OCI-LY3 (cell line): Measurements from ENCODE around the gene P3H2.
A peak's percentile ranks its signal among the peaks of the same experiment; 100 is the strongest.

Experiments used
- H2AFZ ChIP-seq: fragments of 200-600, 300-600 bp; shearing (Covaris generic); 2 replicates; pipeline ENCODE4 v1.6.0; 2014; ENCODE audit warnings: antibody characterized with exemption, low read depth, low read length
- H3K27ac ChIP-seq: fragments of 200-600, 300-600 bp; sonication (generic); 2 replicates; pipeline ENCODE4 v1.5.1; 2014; ENCODE audit warnings: mild to moderate bottlenecking, low read length, moderate library complexity, mixed read lengths
- H3K27me3 ChIP-seq: fragments of 200-600, 300-600 bp; sonication (generic); 2 replicates; pipeline ENCODE4 v1.6.1; 2014; ENCODE audit warnings: low read depth, low read length, mixed read lengths
- H3K36me3 ChIP-seq: fragments of 200-600, 300-600 bp; sonication (generic); replicated peaks from 2 replicates; pipeline ENCODE3; 2014; ENCODE audit warnings: low read depth, low read length, mixed read lengths
- H3K4me1 ChIP-seq: fragments of 300-600, 200-600 bp; sonication (generic); 2 replicates; pipeline ENCODE4 v1.6.1; 2014; ENCODE audit warnings: low read length, mixed read lengths
- H3K4me2 ChIP-seq: fragments of 200-600, 300-600 bp; sonication (generic); 2 replicates; pipeline ENCODE4 v1.6.1; 2014; ENCODE audit warnings: low read length, mixed read lengths
- H3K4me3 ChIP-seq: fragments of 300-600, 200-600 bp; sonication (generic); 2 replicates; pipeline ENCODE4 v1.5.1; 2014; ENCODE audit warnings: antibody characterized with exemption, mild to moderate bottlenecking, low read length, moderate library complexity
- H3K79me2 ChIP-seq: fragments of 300-600, 200-600 bp; shearing (Covaris generic); 2 replicates; pipeline ENCODE4 v1.6.1; 2014; ENCODE audit warnings: mild to moderate bottlenecking, low read length, mixed read lengths
- H3K9ac ChIP-seq: fragments of 300-600, 200-600 bp; shearing (Covaris generic); 2 replicates; pipeline ENCODE4 v1.6.0; 2014; ENCODE audit warnings: mild to moderate bottlenecking, low read length, moderate library complexity
- H3K9me3 ChIP-seq: fragments of 200-600, 300-600 bp; shearing (Covaris generic); 2 replicates; pipeline ENCODE4 v1.6.1; 2014; ENCODE audit warnings: low read length, mixed read lengths; ENCODE audit not compliant: insufficient read depth
- H4K20me1 ChIP-seq: fragments of 200-600, 300-600 bp; sonication (generic); 2 replicates; pipeline ENCODE4 v1.6.1; 2016; ENCODE audit warnings: low read length, mixed read lengths; ENCODE audit not compliant: insufficient read depth
- EZH2phosphoT487 ChIP-seq: fragments of 200-600 bp; shearing (Covaris generic); IDR thresholded peaks from 2 replicates; pipeline ENCODE4 v1.6.1; 2018; ENCODE audit warnings: antibody characterized with exemption, mixed run types, low read depth
- TF ChIP-seq, protein P1 (sequence below): fragments of 200-600, 300-600 bp; sonication (generic); IDR thresholded peaks from 2 replicates; pipeline ENCODE4 v1.5.1; 2014; ENCODE audit warnings: antibody characterized with exemption, low read length, low read depth

Gene P3H2, protein sequence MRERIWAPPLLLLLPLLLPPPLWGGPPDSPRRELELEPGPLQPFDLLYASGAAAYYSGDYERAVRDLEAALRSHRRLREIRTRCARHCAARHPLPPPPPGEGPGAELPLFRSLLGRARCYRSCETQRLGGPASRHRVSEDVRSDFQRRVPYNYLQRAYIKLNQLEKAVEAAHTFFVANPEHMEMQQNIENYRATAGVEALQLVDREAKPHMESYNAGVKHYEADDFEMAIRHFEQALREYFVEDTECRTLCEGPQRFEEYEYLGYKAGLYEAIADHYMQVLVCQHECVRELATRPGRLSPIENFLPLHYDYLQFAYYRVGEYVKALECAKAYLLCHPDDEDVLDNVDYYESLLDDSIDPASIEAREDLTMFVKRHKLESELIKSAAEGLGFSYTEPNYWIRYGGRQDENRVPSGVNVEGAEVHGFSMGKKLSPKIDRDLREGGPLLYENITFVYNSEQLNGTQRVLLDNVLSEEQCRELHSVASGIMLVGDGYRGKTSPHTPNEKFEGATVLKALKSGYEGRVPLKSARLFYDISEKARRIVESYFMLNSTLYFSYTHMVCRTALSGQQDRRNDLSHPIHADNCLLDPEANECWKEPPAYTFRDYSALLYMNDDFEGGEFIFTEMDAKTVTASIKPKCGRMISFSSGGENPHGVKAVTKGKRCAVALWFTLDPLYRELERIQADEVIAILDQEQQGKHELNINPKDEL

DNA sequence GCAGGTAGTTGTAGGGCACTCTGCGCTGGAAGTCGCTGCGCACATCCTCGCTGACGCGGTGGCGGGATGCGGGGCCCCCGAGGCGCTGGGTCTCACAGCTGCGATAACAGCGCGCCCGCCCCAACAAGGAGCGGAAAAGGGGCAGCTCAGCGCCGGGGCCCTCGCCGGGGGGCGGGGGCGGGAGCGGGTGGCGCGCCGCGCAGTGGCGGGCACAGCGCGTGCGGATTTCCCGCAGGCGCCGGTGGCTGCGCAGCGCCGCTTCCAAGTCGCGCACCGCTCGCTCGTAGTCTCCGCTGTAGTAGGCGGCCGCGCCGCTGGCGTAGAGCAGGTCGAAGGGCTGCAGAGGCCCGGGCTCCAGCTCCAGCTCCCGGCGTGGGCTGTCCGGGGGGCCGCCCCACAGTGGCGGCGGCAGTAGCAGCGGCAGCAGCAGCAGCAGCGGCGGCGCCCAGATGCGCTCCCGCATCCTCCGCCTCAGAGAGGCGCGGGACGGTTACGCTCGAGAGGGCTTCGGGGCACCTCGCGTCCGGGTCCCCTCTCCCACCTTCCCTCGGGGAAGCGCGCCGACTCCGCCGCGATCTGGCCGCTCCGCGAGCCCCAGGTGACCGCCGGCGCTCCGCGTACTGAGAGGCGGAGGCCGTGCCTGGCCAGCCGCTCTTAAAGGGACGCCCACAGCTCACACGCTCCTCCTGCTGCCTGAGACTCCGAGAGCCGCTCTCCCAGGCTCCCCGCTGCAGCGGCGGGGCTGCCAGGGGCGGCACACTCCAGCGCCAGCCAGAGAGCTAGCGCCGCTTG, at the start of gene P3H2:
Gene P3H2 (minus strand): TSS at position 629 of the 792 bp plus-strand sequence. CDS start 166 bp downstream, at position 463.
- Histone ChIP-seq H3K4me3 (peak within 1 kb of the TSS; percentile 87), H3K27ac (peak within 1 kb of the TSS; percentile 95), H4K20me1 (no peaks in the 10 kb centered on the region), H3K36me3 (peaks cover 14% of the 10 kb centered on the region), H3K4me1 (peaks cover 41% of the 10 kb centered on the region), H3K27me3 (no peaks in the 10 kb centered on the region), H3K9me3 (no peaks in the 10 kb centered on the region), H3K9ac (peak within 1 kb of the TSS; percentile 77), H3K79me2 (peaks cover 20% of the 10 kb centered on the region), H2AFZ (peak within 1 kb of the TSS; percentile 92), H3K4me2 (peak within 1 kb of the TSS; percentile 82)
- no peak for TF ChIP-seq EZH2phosphoT487
- TF ChIP-seq, protein P1, sequence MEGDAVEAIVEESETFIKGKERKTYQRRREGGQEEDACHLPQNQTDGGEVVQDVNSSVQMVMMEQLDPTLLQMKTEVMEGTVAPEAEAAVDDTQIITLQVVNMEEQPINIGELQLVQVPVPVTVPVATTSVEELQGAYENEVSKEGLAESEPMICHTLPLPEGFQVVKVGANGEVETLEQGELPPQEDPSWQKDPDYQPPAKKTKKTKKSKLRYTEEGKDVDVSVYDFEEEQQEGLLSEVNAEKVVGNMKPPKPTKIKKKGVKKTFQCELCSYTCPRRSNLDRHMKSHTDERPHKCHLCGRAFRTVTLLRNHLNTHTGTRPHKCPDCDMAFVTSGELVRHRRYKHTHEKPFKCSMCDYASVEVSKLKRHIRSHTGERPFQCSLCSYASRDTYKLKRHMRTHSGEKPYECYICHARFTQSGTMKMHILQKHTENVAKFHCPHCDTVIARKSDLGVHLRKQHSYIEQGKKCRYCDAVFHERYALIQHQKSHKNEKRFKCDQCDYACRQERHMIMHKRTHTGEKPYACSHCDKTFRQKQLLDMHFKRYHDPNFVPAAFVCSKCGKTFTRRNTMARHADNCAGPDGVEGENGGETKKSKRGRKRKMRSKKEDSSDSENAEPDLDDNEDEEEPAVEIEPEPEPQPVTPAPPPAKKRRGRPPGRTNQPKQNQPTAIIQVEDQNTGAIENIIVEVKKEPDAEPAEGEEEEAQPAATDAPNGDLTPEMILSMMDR = peak; percentile 46

DNA sequence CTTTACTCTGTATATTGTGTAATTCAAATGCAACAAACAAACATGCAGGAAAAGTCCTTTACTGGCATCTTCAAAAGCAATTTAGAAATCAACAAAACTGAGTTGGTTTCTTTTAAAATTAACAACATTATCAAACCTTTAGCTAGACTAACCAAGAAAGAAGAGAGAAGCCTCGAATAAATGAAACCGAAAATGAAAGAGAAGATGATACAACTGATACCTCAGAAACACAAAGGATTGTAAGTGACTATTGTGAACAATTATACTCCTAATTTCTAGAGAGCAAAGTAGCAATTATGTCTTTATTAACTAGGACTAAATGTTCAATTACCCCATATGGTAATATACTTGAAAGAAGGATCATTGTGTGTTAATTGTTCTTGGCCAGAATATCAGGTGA, 49.2 kb upstream of the P3H2 start:
- Histone ChIP-seq H3K27ac (no peak overlapping the region), H2AFZ (peak overlapping the region; percentile 60), H3K9ac (0 out of 2 replicates have a peak overlapping the region, but pooled peaks have one; percentile 12), H3K9me3 (no peaks in the 10 kb centered on the region), H3K36me3 (no peaks in the 10 kb centered on the region), H3K27me3 (no peaks in the 10 kb centered on the region), H3K79me2 (no peaks in the 10 kb centered on the region), H4K20me1 (no peaks in the 10 kb centered on the region), H3K4me2 (peak overlapping the region; percentile 75), H3K4me3 (peak overlapping the region; percentile 69), H3K4me1 (peaks cover 25% of the 10 kb centered on the region)
- TF ChIP-seq, protein P1 = no peak
- TF ChIP-seq EZH2phosphoT487 = no peak

DNA sequence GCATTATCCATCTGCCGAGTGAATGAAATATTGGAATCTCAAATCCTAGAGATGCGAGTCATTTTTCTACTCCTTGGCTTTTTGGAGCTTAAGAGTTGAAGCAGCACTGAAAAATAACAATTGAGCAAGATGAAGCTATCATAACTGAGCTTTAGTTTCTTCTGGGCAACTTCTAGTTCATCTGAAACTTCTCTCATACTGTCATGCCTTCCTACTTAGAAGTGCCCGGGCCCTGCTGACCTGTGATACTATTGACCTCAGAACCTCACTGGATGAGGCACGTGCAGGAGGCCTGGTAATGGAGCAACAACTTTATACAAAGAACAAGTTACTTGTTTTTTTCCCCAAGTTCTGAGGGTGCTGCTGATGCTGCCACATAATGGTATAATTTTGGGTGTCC, 48.5 kb upstream of the P3H2 start:
- H3K79me2 ChIP-seq = no peaks in the 10 kb centered on the region
- peak overlapping the region; percentile 75 for H3K4me2 ChIP-seq
- H3K27me3 ChIP-seq = no peaks in the 10 kb centered on the region
- H3K4me1 ChIP-seq = peaks cover 25% of the 10 kb centered on the region
- H3K9me3 ChIP-seq = no peaks in the 10 kb centered on the region
- H3K27ac ChIP-seq = no peak overlapping the region
- H3K9ac ChIP-seq = no peak overlapping the region
- H3K36me3 ChIP-seq = no peaks in the 10 kb centered on the region
- no peaks in the 10 kb centered on the region for H4K20me1 ChIP-seq
- peak overlapping the region; percentile 60 for H2AFZ ChIP-seq
- H3K4me3 ChIP-seq = peak overlapping the region; percentile 69; the same call in 1 of the 2 replicates
- TF ChIP-seq, protein P1 = no peak
- TF ChIP-seq EZH2phosphoT487 = no peak
